Glomerular visceral epithelial cell (primary cell): ENCODE data around the gene SETDB2.

Experiments
- DNase-seq: peaks from one replicate; pipeline ENCODE4 v3.0.0-alpha.2; 2016; ENCODE audit errors: extremely low spot score

The SETDB2 gene

DNA sequence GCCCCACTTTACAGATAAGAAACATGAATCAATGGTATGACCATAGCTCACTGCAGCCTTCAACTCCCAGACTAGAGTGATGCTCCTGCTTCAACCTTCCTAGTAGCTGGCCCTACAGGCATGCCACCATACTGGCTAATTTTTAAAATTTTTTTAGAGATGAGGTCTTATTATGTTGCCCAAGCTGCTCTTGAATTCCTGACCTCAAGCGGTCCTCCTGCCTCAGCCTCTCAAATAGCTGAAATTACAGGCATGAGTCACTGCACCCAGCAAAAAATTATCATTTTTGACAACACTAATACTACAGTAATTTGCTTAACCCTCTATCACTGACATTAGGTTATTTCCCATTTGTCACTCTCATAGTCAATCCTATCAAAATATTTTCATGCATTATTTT, 15.0 kb upstream of the SETDB2 start:
- no peak for DNase-seq

DNA sequence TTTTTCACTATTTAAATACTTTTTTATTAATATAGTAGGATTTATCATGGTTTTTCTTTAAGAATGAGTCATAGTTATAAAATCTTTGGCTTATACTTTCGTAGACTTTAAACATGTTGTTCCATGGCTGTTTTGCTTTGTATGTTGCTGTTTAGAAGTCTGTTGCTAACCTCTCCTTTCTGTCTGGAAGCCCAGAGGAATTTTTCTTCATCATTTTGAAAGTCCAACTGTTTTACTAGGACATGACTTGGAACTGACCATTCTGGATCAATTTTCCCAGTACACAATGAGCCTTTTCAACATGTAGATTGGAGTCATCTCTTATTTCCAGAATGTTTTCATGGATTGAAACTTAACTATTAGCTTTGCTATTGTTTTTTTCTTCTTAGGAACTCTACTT, 8.1 kb upstream of the SETDB2 start:
- no peak for DNase-seq

DNA sequence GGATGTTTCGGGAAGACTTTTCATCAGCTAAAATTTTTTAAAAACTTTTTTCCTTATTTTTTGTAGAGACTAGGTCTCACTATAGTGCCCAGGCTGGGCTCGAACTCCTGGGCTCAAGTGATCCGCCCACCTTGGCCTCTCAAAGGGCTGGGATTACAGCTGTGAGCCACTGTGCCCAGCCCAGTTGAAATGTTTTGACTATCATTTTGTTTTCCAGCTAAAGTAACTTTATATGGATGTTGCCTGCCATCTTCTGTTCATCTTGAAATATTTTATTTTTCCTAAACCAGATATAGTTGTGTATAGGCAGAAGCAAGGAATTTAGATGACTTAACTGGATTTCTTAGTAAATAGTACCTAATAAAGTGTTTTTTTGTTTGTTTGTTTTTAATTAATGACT, 7.2 kb upstream of the SETDB2 start:
- peak; percentile 31 for DNase-seq

DNA sequence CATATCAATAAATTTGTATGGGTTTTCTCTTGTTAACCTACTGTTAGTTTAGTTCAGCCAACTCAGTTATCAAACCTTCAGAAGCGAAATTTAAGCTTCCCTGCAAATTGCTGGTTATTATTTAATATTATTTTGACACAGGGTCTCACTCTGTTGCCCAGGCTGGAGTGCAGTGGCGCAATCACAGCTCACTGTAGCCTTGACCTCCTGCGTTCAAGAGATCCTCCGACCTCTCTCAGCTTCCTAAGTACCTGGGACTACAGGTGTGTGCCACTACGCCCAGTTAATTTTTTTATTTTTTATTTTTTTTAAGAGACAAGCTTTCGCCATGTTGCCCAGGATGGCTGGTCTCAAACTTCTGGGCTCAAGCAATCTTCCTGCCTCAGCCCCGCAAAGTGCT, 6.4 kb upstream of the SETDB2 start:
- no peak for DNase-seq

DNA sequence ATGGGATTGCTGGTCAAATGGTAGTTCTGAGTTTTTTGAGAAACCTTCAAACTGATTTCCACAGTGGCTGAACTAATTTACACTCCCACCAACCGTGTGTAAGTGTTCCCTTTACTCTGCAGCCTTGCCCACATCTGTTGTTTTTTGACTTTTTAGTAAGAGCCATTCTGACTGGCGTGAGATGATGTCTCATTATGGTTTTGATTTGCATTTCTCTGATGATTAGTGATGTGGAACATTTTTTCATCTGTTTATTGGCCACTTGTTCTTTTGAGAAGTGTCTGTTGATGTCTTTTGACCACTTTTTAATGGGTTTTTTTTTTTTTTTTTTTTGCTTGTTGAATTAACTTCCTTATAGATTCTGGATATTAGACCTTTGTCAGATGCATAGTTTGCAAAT, 4.5 kb upstream of the SETDB2 start:
- DNase-seq, result no peak

DNA sequence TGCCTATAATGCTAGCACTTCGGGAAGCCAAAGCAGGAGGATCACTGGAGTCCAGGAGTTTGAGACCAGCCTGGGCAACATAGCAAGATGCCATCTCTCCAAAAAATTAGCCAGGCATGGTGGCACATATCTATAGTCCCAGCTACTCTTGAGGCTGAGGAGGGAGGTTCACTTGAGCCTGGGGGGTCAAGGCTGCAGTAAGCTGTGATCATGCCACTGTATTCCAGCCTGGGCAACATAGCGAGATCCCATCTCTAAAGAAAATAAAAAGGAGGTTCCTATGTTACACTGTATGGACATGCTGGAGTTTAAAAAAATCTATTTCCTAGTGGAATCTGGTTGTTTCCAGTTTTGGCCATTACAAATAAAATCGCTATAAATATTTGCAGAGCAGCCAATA, 2.8 kb upstream of the SETDB2 start:
- no peak for DNase-seq

DNA sequence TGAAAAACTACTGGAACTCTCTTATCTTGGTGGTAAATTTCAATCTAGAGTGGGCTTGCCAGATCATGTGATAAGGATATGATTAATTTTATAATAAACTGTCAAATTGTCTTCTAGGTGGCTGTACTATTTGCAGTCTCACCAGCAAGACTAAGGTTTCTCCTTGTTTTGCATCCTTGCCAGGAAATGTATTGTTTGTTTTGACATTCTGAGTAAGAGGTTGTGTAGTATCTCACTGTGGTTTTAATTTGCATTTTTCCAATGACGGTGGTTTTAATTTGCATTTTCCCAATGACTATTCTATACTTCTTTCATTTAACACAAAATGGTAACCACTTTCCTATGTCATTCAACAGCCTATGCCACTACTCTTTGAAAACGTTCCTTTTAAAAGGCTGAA, 2.2 kb upstream of the SETDB2 start:
- no peak for DNase-seq

DNA sequence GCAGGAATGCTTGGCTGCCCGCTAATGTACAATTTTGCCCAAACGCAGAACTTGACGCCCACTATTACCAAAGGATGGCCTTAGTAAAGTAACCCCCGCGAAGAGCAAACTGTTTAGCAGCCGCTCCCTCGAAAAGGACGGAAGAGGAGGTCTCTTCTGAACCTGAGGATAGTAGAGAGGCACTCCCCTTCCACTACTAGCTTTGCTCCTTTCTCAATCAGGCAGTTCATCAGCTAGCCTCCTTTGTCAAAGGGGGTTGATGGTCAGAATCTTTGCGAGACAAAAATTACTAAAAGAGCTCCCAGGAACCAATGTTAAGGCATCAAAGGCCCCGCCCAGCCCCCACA, 744 bp upstream of the SETDB2 start:
- DNase-seq, result peak; percentile 48

DNA sequence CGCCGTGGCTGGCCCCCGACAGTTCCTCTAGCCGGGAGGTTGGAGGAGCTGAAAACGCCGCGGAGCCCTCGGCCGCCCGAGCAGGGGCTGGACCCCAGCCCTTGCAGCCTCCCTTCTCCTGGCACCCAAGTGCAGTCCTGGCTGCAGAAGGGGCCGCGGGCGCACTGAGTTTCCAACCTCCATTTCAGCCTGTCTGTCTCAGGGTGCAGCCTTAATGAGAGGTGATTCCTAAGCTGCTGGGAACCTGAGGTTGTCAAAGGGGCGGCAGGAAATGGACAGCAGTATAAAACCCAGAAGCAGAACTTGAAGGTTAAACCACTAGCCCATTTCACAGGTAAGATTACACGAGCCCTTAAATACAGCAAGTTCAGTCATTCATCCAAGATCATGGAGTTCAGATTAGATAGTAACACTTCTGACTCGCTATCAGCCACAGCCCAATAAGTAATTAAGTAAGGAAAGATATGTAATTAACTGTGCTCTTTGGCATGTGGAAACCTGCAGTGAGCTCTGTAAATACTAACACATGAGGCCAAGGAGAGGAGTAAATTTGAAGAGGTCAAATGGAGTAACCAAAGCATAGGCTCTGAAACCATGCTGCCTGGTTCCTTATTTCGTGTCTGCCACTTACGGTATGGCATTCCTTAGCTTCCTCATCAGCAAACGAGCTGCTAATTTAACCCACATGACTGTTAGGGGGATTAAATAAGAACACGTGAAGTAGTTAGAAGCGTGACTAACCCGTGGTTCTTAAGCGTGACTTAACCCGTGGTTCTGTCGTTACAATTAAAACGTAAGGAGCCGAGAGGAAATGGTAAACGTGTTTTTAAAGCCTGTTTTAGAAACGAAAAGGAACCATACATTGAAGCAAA, 686 bp downstream of the SETDB2 start:
- DNase-seq, result peak; percentile 45

DNA sequence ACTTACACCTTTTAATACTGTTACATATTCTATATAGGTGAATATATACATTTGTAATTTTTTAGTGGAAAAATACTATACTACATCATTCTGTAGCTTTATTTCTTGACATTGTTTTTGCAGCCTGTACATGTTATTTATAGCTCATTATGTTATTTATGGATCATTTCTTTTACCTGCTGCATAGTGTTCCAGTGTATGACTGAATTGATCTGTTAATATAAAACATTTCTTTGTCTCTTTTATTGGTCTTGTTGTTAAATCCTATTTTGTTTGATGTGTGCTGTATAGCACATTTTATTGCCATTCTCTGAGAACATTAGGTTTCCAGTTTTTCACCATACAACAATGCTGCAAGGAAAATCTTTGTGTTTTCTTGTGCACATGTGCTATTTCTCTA, 2.4 kb downstream of the SETDB2 start:
- no peak for DNase-seq

DNA sequence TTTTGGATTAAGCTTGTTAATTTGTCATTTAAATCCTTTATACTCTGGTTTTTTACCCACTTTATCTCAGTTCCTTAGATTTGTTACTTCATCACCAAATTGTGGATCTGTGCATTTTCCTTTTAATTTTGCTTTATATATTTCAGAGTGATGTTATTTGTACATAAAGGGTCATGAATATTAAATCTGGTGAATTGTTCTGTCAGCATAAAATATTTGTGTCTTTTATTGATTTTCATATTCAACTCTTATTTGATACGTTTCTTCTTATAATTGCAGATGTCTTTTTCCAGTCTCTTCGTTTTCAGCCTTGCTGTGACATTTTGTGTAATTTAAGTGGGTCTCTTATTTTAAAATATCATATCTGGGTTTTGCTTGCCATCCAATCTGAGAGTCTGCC, 4.7 kb downstream of the SETDB2 start:
- DNase-seq, result no peak

DNA sequence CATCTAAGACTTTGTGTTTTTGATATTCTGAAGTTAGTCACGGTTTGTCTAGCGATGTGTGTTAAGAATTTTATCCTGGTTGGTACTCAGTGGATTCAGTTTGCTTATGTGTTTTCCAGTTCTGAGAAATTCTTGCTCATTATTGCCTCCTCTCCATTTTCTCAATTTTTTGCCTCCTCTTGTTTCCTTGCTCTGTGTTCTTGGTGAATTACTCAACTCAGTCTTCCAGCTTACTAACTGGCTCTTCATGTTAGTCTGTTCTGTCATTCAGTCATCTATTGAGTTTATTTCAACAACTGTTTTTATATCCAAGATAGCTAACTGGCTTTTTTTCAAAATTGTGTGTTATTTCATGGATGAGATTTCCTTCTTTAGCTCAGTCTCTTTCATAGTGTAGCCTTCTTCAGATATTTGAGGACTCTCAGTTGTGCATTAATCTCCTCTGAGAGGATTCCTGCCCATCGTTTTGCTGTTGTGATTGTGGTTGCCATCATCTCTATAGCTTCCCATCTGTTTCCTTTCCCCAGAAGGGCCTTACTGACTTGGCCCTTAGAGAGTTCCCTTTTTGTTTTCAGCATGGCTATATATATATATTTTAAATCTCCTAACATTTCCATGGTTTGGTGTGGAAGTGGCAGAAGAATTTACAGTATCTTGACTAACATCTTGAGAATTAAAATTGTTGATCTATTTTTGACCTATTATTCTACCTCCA, 6.2 kb downstream of the SETDB2 start:
- DNase-seq, result no peak

DNA sequence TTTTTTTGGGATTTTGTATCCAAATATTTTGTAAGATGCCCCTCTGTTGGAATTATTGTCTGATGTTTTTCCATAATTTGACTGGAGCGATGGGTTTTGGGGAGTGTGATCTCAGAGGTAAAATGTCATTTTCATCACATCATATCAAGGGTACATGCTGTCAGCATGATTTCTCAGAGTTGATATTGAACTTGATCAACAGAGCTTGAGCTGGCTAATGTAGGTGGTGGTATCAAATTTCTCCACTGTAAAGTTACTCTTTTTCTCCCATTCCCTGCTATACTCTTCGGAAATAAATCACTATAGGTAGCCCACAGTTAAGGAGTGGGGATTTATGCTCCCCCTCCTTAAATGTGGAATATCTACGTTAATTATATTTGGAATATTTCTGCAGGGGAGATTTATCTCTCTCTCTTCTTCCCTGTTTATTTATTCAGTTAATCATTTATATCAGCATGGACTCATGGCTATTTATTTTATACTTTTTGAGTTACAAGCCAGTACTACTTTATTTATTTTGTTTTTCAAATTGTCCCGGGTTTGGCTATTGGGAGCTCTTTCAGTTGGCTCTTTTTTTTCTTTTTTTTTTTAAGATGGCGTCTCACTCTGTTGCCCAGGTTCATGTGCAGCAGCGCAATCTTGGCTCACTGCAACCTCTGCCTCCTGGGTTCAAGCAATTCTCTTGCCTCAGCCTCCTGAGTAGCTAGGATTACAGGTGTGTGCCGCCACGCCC, 8.8 kb downstream of the SETDB2 start:
- no peak for DNase-seq

DNA sequence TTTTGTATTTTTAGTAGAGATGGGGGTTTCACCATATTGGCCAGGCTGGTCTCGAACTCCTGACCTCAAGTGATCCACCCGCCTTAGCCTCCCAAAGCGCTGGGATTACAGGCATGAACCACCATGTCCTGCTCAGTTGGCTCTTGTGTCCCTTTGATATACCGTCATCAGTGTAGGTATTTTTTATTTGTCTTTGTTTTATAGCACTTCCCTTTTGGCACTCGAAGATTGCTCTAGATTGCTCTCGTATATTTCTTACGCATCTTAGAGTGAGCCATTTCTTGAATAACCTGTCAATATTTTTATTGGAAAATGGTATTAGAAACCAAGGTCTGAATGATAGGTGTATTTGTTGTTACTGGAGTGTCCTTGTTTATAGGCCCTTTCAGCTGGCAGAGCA, 9.4 kb downstream of the SETDB2 start:
- no peak for DNase-seq

DNA sequence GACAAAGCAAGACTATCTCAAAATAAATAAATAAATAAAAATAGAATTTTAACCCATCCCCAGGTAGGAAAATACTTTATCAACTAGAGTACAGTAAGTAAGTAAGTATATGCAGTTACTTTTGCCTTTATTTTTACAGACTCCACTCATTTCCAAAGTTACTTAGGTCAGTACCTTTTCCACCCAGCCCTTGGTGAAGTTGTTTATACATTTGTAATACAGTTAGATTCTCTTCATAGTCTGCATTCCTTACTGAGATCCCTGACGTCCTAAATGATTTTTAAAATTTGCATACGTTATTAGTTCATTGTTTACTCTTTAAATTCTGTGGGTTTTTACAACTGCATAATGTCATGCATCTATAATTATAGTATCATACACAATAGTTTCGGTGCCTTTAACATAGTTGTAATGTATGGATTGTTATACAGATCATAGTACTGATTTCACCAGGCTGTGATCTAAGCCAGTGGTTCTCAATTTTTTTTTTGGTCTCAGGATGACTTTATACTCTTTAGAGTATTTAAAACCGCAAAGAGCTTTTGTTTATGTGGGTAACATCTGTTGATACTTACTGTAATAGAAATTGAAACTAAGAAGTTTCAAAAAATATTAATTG, 10.4 kb downstream of the SETDB2 start:
- no peak for DNase-seq

DNA sequence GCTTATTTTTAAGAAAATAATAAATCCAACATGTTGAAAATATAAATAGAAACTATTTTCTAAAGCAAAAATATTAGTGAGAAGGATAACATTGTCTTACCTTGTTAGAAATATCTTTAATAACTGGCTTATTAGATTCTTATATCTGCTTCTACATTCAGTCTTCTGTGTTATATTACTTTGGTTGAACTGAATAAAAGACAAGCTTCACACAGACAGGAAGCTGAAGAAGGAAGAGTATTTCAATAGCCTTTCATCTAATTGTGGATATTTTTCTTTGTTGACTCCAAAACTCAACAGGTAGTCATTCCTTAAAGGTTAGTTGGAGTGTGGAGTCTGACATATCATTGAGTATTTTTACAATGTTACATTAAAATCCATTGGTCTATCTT, 10.9 kb downstream of the SETDB2 start:
- DNase-seq, result no peak

DNA sequence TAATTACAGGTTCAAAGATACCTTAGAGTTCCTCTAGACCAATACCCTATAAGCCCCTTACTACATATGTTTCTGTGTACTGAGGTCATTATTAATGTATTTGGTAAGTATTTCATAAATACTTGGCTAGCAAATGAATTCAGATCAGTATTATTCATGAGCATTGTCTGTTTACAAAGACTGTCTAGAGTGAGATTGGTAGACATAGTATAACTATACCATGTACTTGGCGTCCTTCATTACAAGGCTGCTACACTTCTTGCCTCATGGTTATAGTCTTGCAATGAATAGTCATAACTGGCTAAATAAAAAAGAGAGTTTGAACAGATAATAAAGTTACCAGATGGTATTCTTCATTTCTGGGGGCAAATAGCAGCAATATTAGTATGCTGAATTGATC, 12.1 kb downstream of the SETDB2 start:
- no peak for DNase-seq

DNA sequence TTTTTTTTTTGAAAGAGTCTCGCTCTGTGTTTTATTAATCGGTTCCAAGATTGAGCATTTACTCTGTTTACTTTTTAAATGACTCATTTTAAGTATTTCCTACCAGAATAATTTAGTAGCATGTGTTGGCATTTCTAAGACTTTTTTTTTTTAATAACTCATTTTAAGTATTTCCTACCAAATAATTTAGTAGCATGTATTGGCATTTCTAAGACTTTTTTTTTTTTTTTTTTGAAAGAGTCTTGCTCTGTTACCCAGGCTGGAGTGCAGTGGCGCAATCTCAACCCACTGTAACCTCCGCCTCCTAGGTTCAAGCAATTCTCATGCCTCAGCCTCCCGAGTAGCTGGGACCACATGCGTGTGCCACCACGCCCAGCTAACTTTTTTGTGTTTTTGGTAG, 13.1 kb downstream of the SETDB2 start:
- no peak for DNase-seq

DNA sequence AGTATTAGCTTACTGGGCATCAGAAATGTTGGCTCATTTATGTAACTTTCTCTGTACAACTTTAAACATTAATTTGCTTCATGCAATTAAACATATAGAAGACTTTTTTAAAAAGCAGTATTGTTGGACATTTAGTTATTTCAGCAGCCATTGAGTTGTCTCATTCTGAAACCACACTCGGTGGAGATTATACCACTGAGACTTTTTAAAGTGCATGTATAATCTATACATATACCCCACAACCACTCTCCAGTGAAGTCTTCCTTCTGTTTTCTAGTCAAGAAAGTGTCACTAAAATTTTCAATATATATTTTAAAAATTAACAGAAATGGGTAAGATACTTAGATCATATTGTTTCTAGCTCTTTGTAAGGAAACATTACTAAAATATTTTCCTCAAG, 15.5 kb downstream of the SETDB2 start:
- no peak for DNase-seq

DNA sequence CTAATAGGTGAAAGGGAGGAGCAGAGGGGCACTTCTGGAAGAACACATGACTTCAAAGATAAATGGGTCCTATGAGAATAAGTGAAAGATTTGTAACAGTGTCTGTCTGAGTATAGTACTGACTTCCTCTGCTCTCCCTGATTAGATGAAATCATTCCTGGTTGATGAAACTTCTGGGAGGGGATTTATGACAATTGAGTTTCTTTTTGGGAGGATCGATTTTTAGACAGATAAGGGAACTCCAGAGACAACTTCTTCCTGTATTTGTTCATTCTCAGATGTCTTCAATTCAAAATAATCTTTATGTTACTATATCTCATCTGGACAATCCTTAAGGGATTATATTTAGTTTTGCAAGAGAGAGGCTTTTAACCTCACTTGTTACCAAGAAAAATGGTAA, 20.0 kb downstream of the SETDB2 start:
- no peak for DNase-seq

DNA sequence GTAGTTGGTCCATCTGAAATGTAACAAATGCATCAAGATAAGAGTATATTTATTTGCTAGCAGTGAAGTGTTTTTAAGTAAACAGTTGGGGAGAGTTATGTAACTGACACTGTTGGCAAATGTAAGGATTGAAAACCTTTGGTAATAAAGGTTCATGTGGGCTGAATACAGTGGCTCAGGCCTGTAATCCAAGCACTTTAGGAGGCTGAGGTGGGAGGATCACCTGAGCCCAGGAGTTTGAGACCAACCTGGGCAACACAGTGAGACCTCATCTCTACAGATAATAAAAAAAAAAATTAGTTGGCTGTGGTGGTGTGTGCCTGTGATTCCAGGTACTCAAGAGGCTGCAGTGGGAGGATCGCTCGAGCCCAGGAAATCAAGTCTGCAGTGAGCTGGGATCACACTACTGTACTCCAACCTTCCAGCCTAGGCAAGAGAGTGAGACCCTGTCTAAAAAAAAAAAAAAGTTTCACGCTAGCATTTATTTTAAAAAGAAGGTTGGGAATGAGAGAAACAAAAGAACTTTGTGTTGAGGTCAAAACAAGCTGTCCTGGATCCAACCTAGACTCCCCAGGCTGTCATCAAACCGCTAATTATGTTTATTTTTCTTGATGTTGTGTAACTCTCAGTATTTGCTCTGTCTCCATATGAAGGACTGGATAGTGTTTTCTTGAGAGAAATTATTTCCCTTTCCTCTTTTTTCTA, 20.7 kb downstream of the SETDB2 start:
- DNase-seq, result no peak
